ENCODE measurements around the gene HINT3. TPM values are rescaled to one million over a fixed set of nuclear protein-coding genes. Genes with fewer than 3 reads are reported as not detected.

The HINT3 gene
- total RNA-seq, 1 donor from 2014 or later: 12.3 TPM

DNA sequence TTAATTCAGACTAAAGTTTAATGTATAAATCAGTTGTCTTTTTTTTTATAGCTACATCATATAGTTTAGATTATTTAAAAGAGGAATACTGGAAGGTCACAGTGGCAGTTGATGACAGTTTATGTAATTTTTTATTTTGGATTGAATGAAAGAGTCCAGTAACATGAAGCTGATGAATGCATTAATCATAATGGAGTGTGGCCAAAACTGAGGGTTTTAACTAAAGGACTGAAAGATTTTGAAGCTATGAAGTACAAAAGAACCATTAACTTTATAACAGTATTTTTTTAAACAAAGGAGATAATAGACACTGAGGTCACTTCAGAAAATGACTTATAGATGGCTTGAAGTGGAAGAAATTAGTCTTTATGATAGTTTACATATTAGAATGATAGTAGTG lies 71.0 kb downstream of the HINT3 start:
- Mint-ChIP-seq H3K36me3 (ENCODE audit: low read depth, unreplicated experiment) (no peaks in the 10 kb centered on the region), H3K9me3 (ENCODE audit: unreplicated experiment) (no peaks in the 10 kb centered on the region), H3K27ac (ENCODE audit: unreplicated experiment) (no peak overlapping the region), H3K4me1 (ENCODE audit: unreplicated experiment) (peaks cover 23% of the 10 kb centered on the region), H3K4me3 (ENCODE audit: unreplicated experiment) (no peak overlapping the region), H3K27me3 (ENCODE audit: unreplicated experiment) (no peaks in the 10 kb centered on the region)
- no peak for DNase-seq (ENCODE audit: low spot score)
- TF ChIP-seq, protein P1, sequence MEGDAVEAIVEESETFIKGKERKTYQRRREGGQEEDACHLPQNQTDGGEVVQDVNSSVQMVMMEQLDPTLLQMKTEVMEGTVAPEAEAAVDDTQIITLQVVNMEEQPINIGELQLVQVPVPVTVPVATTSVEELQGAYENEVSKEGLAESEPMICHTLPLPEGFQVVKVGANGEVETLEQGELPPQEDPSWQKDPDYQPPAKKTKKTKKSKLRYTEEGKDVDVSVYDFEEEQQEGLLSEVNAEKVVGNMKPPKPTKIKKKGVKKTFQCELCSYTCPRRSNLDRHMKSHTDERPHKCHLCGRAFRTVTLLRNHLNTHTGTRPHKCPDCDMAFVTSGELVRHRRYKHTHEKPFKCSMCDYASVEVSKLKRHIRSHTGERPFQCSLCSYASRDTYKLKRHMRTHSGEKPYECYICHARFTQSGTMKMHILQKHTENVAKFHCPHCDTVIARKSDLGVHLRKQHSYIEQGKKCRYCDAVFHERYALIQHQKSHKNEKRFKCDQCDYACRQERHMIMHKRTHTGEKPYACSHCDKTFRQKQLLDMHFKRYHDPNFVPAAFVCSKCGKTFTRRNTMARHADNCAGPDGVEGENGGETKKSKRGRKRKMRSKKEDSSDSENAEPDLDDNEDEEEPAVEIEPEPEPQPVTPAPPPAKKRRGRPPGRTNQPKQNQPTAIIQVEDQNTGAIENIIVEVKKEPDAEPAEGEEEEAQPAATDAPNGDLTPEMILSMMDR (IDR thresholded peaks at IDR 0.05; ENCODE audit: unreplicated experiment): no peak

Other genes with a start within 250 kb of the HINT3 start
- gene HEY2, start 207.1 kb upstream of the HINT3 start, total RNA-seq (ENCODE audit: unreplicated experiment): 82.7 TPM
- 26.2 TPM for gene NCOA7, start 165.8 kb upstream of the HINT3 start, total RNA-seq (ENCODE audit: unreplicated experiment)
- gene TRMT11, start 29.8 kb downstream of the HINT3 start, total RNA-seq (ENCODE audit: unreplicated experiment): 9.6 TPM